ENCODE results near the gene RTKN. TPM values are rescaled to one million over a fixed set of nuclear protein-coding genes. Genes with fewer than 3 reads are reported as not detected.

RTKN gene
- total RNA-seq, 1 donor: 14.1 TPM

- Histone ChIP-seq H2AFZ (ENCODE audit: low read length) (peak overlapping the region; percentile 92), H4K20me1 (ENCODE audit: insufficient read depth, low read length) (peaks cover 28% of the 10 kb centered on the region), H3K36me3 (ENCODE audit: insufficient read depth, low read length) (no peaks in the 10 kb centered on the region), H3K27ac (ENCODE audit: low read depth, low read length) (peak overlapping the region; percentile 95), H3K4me2 (ENCODE audit: insufficient read depth, low read length) (peak overlapping the region; percentile 97), H3K27me3 (ENCODE audit: insufficient read depth, low read length) (no peaks in the 10 kb centered on the region), H3K9me3 (ENCODE audit: low read depth, low read length) (no peaks in the 10 kb centered on the region), H3K4me1 (ENCODE audit: insufficient read depth, low read length) (peaks cover 27% of the 10 kb centered on the region), H3K79me2 (ENCODE audit: insufficient read depth, low read length) (peaks cover 51% of the 10 kb centered on the region), H3K4me3 (ENCODE audit: insufficient read depth, low read length) (peak overlapping the region; percentile 93)
- TF ChIP-seq CTCF (IDR thresholded peaks at IDR 0.05; ENCODE audit: extremely low read depth, low read depth, low read length): peak; percentile 99
- peak; percentile 94 for DNase-seq (ENCODE audit: insufficient read length, low spot score, missing footprints)
Measured at GRCh38 chr2:74391580-74392448, 49.9 kb downstream of the RTKN start.

GRCh38 chr2:74391209-74391579, 50.5 kb downstream of the RTKN start:
- H3K79me2 ChIP-seq (ENCODE audit: insufficient read depth, low read length): peaks cover 57% of the 10 kb centered on the region
- DNase-seq (ENCODE audit: insufficient read length, low spot score, missing footprints): no peak

GRCh38 chr2:74390606-74391005, 51.1 kb downstream of the RTKN start:
- Histone ChIP-seq H3K27me3 (ENCODE audit: insufficient read depth, low read length) (no peaks in the 10 kb centered on the region), H3K4me3 (ENCODE audit: insufficient read depth, low read length) (peak overlapping the region; percentile 93), H3K27ac (ENCODE audit: low read depth, low read length) (no peak overlapping the region), H3K9me3 (ENCODE audit: low read depth, low read length) (no peaks in the 10 kb centered on the region), H3K4me2 (ENCODE audit: insufficient read depth, low read length) (peak overlapping the region; percentile 97), H3K79me2 (ENCODE audit: insufficient read depth, low read length) (peaks cover 63% of the 10 kb centered on the region), H4K20me1 (ENCODE audit: insufficient read depth, low read length) (peaks cover 29% of the 10 kb centered on the region), H2AFZ (ENCODE audit: low read length) (no peak overlapping the region), H3K4me1 (ENCODE audit: insufficient read depth, low read length) (peaks cover 28% of the 10 kb centered on the region), H3K36me3 (ENCODE audit: insufficient read depth, low read length) (no peaks in the 10 kb centered on the region)
- peak; percentile 54 for DNase-seq (ENCODE audit: insufficient read length, low spot score, missing footprints)
- TF ChIP-seq CTCF (IDR thresholded peaks at IDR 0.05; ENCODE audit: extremely low read depth, low read depth, low read length): no peak

More at GRCh38 chr2:74391209-74391579, 50.5 kb downstream of the RTKN start:
- TF ChIP-seq CTCF (IDR thresholded peaks at IDR 0.05; ENCODE audit: extremely low read depth, low read depth, low read length): no peak
- Histone ChIP-seq H3K27me3 (ENCODE audit: insufficient read depth, low read length) (no peaks in the 10 kb centered on the region), H3K4me1 (ENCODE audit: insufficient read depth, low read length) (peaks cover 28% of the 10 kb centered on the region), H3K36me3 (ENCODE audit: insufficient read depth, low read length) (no peaks in the 10 kb centered on the region), H3K27ac (ENCODE audit: low read depth, low read length) (peak overlapping the region; percentile 95), H3K9me3 (ENCODE audit: low read depth, low read length) (no peaks in the 10 kb centered on the region), H4K20me1 (ENCODE audit: insufficient read depth, low read length) (peaks cover 29% of the 10 kb centered on the region), H3K4me3 (ENCODE audit: insufficient read depth, low read length) (peak overlapping the region; percentile 93), H2AFZ (ENCODE audit: low read length) (peak overlapping the region; percentile 92), H3K4me2 (ENCODE audit: insufficient read depth, low read length) (peak overlapping the region; percentile 97)

DNA sequence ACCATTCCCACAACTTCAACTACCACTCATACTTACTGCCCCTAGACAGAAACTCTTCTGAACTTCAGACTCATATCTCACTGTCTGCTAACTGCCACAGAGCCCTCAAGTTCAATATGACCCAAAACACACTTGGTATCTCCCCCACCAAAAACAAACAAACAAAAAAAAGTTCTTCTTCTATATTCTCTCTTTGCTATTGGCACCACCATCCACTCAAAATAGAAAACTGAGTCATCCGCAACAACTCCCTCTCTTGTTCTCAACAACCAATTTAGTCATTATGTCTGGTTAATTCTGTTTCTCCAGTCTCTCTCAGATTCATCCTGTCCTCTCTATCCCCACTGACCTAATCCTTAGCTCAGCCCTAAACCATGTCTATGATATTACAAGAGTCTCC, 54.4 kb downstream of the RTKN start:
- H3K4me1 ChIP-seq (ENCODE audit: insufficient read depth, low read length): peaks cover 40% of the 10 kb centered on the region

More for the DNA sequence above, 54.4 kb downstream of the RTKN start:
- H2AFZ ChIP-seq (ENCODE audit: low read length): no peak overlapping the region
- H4K20me1 ChIP-seq (ENCODE audit: insufficient read depth, low read length): peaks cover 29% of the 10 kb centered on the region
- H3K27me3 ChIP-seq (ENCODE audit: insufficient read depth, low read length): no peaks in the 10 kb centered on the region
- no peak for TF ChIP-seq CTCF (IDR thresholded peaks at IDR 0.05; ENCODE audit: extremely low read depth, low read depth, low read length)
- H3K4me2 ChIP-seq (ENCODE audit: insufficient read depth, low read length): peak overlapping the region; percentile 52
- H3K79me2 ChIP-seq (ENCODE audit: insufficient read depth, low read length): peaks cover 81% of the 10 kb centered on the region
- H3K9me3 ChIP-seq (ENCODE audit: low read depth, low read length): no peaks in the 10 kb centered on the region
- DNase-seq (ENCODE audit: insufficient read length, low spot score, missing footprints): peak; percentile 82
- H3K27ac ChIP-seq (ENCODE audit: low read depth, low read length): peak overlapping the region; percentile 53
- no peak overlapping the region for H3K4me3 ChIP-seq (ENCODE audit: insufficient read depth, low read length)
- H3K36me3 ChIP-seq (ENCODE audit: insufficient read depth, low read length): no peaks in the 10 kb centered on the region
